NCI-H1092 (cell line): Measurements from ENCODE around the gene RASGEF1B.
"Not testable (repeated sequence)": the region's sequence is repeated elsewhere in the genome, so short reads cannot be mapped to it uniquely, and the experiment has no call there.

Source experiments
- DNase-seq: peaks from one replicate; lab custom pipeline; 2025; lab: John Stamatoyannopoulos, UW

Gene RASGEF1B

DNA sequence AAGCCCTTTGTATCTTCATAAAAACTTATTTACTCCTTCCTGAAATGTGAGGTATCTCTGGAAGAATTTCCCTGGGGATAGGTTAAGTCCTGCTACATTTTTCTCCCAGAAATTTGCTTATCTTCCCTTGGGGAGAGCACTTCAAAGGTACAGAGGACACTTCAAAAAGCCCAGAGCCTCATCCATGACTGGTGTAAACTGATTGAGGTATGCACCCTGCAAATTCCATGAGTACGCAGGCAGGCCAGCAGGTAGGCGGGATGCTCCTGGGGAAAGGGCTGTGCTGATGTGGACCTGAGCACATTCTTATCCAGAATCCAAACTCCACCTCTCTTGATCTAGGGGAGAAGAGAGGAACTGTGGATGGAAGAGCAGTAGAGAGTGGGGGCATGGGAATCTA is 26.3 kb upstream of the RASGEF1B start:
- no peak for DNase-seq

DNA sequence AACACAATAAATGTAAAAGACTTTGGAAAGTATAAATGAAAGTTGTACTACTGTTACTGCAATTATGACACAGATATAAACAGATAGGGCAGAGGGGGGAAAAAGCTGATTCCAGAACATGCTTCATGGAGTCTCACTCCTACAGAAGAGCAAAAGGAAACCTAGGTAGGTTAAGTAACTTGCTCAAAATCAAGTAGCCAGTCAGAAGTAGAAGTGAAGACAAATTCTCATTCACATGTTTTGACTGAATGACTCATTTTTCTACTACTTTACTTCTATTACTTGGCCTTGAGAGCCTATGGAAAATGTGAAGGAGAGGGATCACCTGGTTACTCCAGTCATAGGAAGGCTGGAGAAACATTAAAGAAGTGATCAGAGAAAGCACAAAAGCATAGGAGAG is 23.6 kb upstream of the RASGEF1B start:
- DNase-seq: no peak

DNA sequence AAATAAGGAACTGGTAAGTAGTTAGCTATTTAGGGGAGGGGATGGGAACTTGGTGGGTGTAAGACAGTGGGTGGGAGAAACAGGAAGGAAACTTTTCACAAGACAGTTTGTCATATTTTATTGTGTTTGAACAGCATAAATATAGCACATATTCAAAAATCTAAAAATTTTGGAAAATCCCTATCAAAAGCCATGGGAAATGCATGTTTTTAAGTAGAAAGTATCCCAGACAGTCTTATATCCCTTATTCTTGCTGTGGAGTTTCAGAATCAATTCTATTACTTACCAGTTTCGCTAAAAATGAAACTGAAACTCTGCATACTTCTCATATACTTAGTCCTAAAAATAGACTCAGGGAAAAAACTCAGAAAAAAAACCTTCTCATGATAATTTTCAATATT is 22.3 kb upstream of the RASGEF1B start:
- no peak for DNase-seq

DNA sequence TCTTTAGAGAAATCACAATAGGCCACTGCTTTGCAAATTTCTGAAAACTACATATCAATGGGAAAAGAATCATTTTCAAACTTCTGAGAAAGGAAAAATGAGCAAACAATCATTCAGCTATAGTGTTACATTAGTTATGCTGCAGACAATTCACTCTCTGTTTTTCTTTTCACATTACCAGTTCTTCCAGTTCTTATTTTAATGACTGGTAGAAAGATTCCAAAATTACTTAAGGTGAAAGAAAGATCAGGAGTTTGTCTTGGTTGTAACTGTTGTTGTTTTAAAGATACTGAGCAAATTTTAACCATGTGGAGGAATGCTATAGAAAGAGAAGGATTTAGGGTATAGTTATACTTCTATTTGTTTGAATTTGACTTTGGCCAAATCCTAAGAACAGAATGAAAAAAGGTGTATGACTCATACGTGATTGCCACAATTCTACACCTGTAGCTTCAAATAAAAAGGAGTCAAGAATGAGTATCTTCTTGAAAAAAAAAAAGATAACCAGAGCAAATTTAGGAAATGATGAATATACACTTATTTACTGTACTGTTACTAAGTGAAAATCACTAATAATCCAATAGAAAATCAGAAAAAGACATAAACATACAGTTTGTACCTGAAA is 21.0 kb upstream of the RASGEF1B start:
- no peak for DNase-seq

DNA sequence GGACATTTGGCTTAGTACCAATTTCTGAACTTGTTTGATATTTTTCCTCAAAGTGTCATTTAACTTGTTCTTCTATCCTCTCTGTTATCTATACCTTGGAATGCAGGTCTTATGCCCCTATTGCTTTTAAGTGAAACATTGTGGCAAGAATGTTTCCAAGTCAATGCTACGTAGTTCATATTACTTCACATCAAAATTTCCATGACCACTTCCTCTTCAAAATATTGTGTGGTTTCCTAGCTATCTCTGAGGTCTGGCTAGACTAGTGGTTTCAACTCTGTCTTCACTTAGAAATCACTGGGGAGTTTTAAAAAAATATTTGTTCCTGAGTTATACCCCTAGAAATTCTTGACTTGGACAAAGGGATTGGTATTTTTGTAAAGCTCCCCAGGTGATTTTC is 20.2 kb upstream of the RASGEF1B start:
- no peak for DNase-seq

DNA sequence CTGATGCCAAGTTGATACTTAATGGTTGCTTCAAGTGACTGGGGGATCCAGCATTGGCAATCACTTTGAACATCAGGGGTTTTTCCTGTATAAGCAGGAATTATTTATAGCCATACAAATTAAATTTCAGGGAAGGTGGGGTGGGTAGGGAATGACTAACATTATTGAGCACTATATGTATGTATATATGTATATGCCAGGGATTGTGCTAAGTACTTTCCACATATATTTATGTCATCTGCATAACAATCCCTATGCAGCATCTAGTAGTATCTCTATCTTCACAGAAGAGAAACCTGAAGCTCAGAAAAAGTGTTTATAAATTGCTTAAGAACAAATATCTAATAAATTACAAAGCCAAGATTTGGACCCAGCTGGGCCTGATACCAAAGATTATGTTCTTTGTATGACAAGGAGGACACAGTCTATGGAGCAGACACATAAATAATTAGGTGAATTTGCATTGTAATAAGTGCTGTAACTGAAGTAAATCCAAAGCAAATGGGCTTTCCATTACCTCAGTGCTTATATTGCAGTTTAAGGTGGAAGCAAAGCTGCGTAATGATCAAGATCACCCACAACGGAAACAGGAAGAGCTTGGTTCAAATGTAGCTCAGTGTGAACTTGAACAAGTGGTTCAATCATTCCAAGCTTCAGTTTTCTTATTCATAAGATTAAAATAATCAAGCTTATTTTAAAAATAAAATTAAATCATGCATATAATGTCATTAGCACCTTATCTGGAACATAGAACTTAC is 18.9 kb upstream of the RASGEF1B start:
- DNase-seq: no peak

DNA sequence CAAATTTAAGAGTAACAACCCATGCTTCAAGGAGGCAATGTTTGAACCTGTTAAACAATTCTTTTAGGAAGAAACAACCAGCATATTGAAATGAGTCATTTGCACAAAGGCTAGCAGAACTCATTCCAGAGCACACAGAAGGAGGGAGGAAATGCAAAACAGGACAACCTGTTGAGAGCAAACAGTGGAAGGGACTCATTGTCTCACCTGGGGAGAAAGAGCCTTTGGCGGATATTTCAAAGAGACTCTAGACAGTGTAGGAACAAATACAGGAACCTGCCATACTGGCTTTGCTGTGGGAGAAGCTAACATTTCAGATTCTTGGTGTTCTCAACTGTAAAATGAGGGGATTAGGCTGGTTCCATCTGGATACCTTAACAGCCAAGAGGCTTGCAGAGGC is 14.8 kb upstream of the RASGEF1B start:
- DNase-seq: no peak

DNA sequence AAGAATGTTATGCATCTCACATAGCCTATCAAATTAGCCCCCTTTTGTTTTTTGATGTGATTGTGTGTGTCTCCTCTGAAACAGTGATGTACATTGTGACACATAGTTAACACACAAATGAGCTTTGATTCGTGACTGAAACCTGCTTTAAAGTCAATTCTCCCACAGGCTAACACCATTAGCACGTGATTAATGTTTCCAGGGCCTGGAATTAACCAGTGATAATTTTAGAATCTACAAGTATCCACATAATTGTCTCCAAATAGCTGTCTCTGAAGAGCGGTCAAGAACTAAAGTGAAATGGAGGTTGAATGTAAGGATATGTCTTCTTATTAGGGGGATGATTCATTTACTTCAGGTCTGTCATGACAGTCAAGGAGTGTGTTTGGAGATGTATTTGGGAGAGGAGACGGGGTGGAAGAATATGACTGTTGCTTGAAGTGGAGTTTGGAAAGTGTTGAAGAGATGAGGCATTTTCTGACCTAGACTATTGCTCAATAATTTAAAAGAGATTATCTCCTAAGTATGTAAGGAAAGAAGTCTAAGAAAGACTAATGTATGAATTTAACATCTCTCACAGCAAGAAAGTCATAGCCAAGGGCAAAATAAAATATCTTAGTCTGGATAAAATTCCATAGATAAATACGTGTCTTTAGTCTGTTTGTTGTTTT is 13.7 kb upstream of the RASGEF1B start:
- no peak for DNase-seq

DNA sequence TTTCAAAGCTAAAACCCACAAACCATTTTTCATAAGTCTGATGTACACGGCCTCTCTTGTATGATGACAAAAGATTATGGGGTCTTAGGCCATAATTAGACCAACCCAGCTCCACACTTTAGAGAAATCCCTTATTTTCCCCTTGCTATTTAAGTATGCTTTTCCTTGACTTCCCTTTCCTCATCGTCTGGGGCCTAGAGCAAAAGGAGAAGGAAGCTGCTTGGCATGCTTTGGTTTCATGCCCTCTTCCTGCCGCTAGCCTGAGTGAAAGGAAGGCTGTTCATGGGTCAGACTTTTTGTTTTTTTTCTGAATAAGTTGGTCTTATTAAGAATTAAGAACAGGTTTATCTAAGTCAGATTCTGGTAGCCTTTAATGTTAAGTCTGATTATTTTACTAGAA is 10.6 kb upstream of the RASGEF1B start:
- no peak for DNase-seq

DNA sequence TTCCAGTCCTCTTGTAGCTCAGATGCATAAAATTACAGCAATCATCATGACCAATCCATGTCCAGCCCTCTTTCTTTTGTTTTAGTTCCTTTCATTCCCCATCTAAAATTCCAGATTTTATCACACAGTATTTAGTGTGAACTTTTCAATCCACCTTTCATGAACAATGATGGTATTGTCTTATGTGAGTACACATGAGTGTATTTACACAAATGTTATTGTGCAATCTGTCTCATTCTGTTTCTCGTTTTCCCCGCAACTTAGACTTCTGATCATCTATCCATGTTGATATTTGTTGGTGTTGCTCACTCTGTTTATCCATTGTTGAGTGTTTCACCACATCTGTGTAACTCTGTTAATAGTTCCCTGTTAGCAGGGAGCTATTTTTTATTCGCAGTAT is 9.4 kb upstream of the RASGEF1B start:
- DNase-seq: no peak

DNA sequence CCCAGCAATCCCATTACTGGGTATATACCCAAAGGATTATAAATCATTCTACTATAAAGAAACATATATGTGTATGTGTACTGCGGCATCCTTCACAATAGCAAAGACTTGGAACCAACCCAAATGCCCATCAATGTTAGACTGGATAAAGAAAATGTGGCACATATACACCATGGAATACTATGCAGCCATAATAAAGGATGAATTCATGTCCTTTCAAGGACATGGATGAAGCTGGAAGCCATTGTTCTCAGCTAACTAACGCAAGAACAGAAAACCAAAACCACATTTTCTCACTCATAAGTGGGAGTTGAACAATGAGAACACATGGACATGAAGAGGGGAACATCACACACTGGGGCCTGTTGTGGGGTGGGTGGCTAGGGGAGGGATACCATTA is 7.9 kb upstream of the RASGEF1B start:
- not testable (repeated sequence) for DNase-seq

DNA sequence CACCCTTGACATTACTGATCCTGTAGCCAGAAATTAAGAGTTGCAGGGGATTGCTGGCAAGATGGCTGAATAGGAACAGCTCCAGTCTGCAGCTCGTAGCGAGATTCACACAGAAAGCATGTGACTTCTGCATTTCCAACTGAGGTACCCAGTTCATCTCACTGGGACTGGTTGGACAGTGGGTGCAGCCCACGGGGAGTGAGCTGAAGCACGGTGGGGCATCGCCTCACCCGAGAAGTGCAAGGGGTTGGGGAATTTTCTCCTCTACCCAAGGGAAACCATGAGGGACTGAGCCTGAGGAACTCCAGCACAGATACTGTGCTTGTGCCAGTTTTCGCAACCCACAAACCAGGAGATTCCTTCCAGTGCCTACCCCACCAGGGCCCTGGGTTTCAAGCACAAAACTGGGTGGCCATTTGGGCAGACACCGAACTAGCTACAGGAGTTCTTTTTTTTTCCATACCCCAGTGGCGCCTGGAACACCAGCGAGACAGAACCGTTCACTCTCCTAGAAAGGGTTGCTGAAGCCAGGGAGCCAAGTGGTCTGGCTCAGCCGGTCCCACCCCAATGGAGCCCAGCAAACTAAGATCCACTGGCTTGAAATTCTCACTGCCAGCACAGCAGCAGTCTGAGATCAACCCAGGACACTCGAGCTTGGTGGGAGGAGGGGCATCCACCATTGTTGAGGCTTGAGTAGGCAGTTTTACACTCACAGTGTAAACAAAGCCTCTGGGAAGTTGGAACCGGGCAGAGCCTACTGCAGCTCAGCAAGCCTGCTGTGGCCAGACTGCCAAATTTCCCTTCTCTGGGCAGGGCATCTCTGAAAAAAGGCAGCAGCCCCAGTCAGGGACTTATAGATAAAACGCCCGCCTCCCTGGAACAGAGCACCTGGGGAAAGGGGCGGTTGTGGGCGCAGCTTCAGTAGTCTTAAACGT is 1.9 kb upstream of the RASGEF1B start:
- DNase-seq: not testable (repeated sequence)

DNA sequence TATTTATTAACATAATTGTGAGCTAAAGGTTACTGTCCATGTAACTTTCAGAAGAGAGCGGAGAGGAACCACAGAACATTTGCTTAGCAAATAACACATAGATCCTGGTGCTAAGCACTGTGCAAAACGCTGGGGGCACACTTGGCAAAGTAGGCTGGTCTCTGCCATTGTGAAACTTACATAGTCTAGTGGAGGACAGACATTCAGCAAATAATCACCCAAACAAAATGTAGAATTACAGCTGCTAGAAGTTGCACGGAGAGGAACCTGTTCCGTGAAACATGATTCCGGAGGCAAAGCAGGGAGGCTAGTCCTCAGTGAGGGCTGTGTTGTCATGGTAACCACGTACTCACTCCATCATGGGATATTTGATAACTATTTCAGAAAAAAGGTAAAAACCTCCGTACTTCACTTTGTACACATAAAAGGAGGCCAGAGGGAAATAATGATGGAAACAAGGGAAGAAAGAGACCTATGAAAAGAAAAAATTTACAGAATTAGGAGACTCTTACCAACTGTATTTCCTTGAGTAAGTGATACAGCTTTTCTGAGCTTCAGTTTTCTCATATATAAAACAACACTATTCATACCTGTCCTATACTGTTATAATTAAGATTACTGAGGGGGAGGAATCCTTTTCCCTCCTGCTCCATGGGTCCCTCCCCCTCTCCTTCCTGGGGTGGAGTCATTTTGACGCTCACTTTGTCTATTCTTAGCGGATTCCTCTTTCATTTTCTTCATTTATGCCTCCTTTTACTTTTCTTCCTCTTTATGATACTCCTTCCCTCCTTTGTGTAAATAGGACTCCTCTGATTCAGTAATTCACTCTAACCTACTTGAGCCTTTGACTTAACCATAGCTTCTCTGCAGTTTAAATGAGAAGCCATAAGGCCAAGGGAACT is 825 bp upstream of the RASGEF1B start:
- peak; percentile 43 for DNase-seq

DNA sequence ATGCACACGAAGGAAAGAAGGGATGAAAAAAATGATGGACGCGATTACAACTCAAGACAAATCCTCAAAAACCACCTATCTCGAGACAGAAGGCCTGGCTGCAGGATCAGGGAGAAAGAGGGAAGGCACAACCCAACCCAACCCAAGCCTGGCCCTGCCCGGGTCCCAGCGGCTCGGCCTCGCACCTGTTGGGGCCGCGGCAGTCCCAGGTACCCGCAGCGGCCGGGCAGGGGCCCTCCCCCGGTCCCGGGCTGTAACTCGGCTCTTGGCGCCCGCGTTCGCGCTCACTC is 464 bp downstream of the RASGEF1B start:
- DNase-seq: no peak

DNA sequence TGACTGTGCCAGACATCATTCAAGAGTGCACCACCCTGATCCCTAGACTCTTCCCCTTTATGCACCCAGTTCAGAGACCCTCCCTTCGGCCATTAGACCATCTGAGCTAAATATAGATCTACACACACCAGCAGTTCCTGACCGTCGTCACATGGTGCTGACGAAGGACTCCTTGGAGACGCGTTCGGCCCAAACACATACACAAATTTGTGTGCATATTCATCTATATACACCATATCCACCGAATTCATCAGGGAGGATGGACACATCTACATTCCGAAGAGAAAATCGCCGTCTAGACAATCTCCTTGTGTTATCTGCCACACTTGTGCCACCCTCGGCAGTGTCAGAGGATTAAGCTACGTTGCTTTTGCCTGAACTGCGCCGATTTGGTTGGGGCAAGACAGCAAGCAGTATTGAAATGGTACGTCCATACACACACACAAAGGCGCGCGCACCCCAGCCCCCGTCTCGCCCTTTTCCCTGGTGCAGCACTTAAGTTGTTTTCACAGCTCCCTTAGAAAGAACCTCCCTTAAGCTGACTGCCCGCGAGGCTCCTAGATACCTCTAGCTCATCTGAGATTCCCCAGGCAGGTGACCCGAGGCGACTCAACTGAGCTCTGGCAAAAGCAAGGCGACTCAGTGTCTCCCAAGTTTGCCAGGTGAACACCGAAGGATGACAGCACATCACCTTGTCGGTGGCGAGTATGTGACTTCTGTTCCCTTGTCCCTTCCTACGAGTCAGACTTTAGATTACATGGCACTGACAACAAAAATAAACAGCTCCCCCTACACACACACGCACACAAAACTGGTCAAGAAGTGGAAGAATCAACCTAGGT is 1.0 kb downstream of the RASGEF1B start:
- DNase-seq: peak; percentile 17

DNA sequence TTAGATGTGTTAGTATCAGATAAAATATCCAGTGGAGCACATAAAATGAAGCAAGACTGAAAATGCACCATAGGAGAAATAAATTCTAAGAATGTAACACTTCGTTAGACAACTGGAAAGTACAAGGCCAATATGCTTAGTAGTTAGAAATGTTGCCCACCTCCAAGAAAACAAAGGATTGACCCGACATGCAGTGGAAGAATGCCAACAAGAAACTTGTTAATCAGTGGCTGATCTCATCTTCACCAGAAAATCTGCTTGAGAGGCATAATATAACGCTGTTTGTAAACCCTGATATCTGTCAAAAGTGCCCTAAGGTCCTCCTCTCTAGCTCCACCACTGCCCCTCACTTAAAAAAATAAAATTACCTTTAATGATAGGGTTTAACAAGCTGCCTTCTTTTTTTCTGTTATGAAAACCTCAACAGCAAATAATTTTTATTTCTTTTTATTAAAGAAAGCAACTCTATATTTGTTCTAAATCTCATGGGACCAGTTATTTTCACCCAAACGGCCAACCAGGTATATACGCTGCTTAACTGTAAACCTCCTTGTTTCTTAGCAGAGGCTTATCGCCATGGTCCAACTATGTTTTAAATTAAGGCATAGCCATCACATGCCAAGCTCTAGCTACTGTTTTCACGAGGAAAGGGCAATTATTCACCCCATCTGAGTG is 1.8 kb downstream of the RASGEF1B start:
- DNase-seq: no peak

DNA sequence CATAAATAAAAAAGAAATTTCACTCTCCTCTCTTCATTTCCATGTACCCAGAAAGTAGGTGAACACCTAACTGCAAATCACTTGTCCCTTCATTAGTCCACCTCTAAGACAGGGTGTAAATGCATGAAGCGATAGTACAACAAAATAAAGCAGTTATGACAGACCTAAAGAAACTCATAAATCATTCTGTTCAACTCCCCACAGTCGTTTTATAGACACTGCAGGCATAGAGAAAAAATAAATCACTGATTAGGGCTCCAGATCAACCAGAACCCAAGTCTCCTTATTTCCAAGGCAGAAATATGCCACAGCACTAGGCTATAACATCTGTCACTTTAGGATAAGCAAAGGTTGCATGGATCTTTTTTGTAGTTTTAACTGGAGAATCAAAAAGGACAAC is 3.0 kb downstream of the RASGEF1B start:
- no peak for DNase-seq

DNA sequence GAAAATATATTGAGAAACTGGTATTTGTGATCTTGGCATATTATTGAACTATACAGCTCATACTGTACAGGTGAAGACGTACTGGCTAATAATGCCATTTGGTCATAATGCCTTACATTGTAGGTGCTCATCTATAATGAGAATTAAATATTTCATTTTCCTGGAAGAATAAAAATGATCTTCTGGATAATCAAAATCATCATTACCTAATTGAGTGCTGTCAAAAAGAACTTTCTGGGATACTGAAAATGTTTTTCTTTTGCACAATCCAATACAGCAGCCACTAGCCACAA is 4.1 kb downstream of the RASGEF1B start:
- no peak for DNase-seq

DNA sequence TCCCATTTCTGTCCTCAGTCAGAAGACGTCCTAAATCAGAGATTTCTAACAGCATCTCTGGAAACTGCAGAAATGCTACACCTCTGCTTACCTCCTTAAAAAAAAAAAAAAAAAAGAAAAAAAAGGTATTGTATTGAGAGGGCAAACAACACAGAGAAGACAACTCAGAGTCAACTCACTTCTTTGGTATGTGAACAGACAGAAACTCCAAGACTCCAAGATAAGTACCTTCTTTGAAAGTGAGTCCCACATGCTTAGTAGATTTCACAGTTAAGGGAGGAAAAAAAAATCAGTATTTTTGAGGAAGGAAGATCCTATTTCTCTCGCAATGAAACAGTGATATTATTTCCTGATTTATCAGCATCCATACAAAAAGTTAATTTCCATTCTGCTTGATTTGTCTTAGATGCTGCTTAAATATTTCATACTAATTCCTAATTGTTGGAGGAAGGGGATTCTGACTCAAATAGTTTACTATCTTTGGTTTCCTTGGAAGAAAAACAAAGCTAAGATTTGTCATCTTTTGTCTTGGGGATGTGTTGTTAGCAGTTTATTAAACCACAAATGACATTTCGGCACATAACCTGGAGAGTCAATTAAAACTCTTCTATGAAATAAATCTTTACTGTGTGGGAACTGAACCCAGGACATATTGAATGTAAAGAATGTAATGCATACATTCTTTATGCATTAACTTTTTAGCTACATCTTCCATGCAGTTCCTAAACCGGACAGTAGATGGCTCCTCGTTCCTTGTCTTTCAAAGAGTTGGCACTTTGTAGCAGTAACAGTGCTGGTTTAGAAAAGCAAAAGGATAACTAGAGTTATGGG is 4.7 kb downstream of the RASGEF1B start:
- peak; percentile 69 for DNase-seq
